Activated CD8-positive, alpha-beta memory T cell treated with anti-CD3 and anti-CD28 coated beads for 1 hour (primary cell): Measurements from ENCODE around the gene ZNF653.

Experiments used
- DNase-seq, 2 donors: peaks; one replicate each; pipeline ENCODE4 v3.0.0-alpha.2; 2020; ENCODE audit warnings: low read depth in 1 of 2; ENCODE audit errors: extremely low read depth in 1 of 2

ZNF653 gene

DNA sequence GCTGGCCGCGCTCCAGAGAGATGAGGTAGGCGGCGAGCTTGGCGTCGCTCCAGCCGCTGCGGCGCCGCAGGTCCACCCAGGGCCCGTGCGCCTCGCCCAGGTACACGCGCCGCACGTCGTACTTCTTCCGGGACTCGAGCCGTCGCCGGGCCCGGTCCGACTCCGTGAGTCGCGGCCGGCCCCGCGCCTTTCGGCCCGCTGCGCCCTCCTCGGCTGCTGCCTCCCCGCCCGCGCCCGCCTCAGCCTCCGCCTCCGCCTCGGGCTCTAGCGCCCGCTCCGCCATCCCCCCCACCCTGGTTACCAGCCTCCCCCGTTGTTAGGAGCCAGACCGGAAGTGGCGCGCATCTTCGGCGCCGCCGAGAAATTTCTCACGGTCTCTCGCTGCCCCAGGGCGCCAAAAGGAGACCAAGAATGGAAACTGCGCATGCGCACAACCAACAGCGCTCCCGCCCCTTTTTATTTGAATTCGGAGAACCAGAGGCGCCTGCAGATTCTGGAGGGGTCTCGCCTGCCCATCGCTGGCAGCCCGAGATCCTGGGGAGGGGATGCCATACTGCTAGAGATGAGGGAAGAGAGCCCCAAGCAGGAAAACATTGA is at the start of gene ZNF653:
ZNF653 (minus strand) TSS at position 336 of the 597 bp plus-strand sequence; CDS start at position 283, 53 bp downstream.
- peak; percentile 88 to 91 for DNase-seq

DNA sequence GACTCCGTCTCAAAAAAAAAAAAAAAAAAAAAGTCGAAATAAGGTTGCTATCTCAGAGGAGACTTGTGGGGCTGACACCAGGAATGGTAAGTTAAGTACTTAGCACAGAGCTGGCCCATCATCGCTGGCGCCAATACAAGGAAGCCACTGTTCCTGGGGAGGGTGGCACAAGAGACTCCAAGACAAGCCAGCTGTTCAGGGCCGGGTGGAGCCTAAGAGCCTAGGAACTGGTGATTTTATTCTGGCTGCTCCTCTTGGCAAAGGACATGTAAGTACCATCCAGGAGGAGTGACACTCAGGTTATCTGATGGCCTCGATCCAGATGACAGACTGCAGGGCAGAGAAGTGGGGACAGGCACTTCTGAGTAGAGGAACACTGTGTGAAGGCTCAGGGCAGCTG is 49.6 kb upstream of the ZNF653 start:
- DNase-seq = no peak

DNA sequence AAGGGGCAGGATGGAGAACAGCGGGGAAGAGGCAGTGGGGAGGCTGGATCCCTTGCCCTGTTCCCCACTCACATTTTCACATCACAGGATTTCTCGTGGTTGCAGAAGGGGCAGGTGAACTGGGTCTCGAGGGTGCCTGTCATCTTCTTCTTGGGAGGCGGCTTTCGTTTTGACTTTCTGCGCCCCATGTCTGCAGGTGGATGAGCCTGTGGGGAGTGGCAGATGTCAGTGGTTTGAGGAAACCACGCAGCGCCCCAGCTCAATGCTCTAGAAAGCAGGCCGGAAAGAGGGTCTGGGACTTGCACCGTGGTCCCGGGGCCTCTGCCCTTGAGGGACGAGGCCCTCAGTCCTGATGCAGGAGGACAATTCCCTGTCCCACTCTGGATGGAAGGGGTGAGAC is 48.5 kb upstream of the ZNF653 start:
- no peak for DNase-seq

- no peak for DNase-seq
Measured at GRCh38 chr19:11552666-11553372, 47.2 kb upstream of the ZNF653 start.

- DNase-seq = no peak
Measured at GRCh38 chr19:11551603-11552235, 46.1 kb upstream of the ZNF653 start.

- DNase-seq = no peak
Measured at GRCh38 chr19:11550265-11550664, 44.6 kb upstream of the ZNF653 start.

- DNase-seq = no peak
Measured at GRCh38 chr19:11549386-11549953, 43.8 kb upstream of the ZNF653 start.

DNA sequence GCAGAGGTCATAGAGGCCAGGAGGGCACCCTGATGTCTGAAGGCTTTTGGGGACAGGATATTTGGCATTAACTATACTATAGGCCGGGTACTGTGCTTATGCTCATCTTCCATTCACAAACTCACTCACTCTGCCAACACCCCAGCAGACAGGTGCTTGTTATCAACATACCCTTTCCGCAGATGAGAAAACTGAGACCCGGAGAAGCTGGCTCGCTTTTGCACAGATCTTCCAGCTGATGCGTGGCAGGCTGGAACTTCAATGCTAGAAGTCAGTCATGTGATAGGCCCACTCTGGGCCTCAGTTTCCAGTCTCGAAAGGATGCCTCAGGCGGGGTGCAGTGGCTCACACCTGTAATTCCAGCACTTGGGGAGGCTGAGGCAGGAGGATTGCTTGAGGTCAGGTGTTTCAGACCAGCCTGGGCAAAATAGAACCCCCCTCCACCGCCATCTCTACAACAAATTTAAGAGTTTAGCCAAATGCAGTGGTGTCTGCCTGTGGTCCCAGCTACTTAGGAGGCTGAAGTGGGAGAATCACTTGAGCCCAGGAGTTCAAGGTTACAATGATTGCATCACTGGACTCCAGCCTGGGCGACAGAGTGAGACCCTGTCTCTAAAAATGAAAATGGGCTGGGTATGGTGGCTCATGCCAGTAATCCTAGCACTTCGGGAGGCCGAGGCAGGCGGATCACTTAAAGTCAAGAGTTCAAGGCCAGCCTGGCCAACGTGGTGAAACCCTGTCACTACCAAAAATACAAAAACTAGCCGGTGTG is 42.5 kb upstream of the ZNF653 start:
- DNase-seq = no peak

- DNase-seq = no peak
Measured at GRCh38 chr19:11541238-11541637, 35.6 kb upstream of the ZNF653 start.

- no peak for DNase-seq
Measured at GRCh38 chr19:11540645-11541044, 35.0 kb upstream of the ZNF653 start.

- no peak for DNase-seq
Measured at GRCh38 chr19:11539495-11540365, 34.1 kb upstream of the ZNF653 start.

DNA sequence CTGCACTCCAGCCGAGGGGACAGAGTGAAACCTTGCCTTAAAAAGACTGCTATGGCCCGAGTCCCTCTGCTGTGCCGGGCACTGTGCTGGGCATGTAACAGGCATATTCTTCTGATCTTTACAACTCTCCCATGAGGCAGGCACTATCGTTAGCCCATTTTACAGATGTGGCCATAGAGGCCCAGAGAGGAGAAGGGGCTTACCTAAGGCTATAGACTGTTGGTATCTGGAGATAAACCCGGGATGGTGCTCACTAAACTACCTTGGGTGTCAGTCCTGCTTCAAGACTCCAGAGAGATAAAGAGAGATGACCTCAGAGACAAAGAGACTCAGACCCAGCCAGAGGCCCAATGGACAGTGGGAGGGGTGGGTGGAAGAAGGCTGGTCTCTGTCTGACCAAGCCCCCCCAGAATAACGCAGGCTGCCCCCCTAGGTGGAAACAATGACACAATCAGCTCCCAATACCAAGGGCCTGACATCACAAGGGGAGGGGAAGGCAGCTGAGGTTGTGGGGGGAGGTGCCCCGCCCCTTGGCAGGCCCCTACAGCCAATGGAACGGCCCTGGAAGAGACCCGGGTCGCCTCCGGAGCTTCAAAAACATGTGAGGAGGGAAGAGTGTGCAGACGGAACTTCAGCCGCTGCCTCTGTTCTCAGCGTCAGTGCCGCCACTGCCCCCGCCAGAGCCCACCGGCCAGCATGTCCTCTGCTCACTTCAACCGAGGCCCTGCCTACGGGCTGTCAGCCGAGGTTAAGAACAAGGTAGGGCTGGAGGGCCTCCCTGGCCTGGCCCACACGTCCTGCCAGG is 32.8 kb upstream of the ZNF653 start, which contains the start of gene CNN1:
CNN1 (plus strand) TSS at position 620 of the 805 bp plus-strand sequence; CDS start at position 697, 77 bp downstream.
- no peak for DNase-seq

DNA sequence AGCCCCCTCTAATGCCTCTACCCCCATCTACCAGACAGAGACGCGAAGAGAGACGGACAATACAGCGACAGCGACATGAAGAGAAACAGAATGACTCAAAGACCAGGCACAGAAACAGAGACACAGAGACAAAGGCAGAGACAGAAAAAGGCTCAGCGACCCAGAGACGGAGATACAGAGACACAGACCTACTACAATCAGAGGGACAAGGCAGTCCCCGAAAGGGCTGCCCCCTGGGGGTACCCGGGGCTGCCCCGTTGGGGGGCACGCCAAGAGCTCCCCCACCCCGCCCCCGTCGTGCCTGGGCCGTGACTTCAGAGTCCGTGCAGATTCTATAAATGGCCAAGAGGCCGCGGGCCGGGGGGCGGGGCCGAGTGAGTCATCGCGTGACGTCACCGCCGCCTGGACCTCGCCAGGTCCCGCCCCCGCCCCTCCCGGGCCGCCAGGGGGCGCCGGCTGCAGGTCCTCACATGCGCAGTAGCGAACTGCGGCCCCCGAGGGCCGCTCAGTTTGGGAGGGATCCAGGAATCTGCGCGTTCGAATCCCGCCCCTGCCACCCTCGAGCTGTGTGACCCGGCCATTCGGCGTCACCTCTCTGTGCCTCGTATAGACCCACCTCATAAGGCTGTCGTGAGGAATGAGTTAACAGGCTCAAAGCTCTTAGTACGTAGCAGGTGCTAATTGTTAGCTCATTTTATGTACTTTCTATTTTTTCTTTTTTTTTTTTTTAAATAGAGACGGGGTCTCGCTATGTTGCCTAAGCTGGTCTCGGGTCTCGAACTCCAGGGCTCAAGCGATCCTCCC is 30.4 kb upstream of the ZNF653 start:
- DNase-seq = peak; percentile 53 to 77

- no peak for DNase-seq
Measured at GRCh38 chr19:11534948-11535347, 29.3 kb upstream of the ZNF653 start.

GRCh38 chr19:11534538-11534937 is 28.9 kb upstream of the ZNF653 start:
- DNase-seq = no peak

DNA sequence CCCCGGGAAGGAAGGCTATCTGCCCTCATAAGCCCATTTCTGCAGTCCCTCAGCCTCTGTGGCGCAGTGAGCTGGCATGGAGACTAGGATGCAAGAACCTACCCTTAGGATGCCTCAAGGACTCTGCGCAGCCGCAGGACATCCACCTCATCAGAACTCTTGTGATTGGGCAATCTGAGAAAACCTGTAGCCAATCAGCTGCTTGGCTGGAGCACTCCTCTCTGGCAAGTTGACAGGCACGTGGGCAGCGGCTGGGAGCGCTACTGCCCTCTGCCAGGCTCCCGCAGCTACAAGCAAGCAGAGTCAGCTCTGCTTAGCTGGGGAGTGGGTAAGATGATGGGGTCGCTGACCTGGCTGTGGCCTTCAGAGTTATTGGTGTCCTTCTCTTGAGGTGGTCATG is 24.8 kb upstream of the ZNF653 start:
- DNase-seq = no peak

GRCh38 chr19:11528551-11529341 is 23.1 kb upstream of the ZNF653 start, which contains the start of gene ECSIT:
ECSIT (minus strand) TSS chr19:11529134; CDS start chr19:11519170, 9,964 bp downstream.
- peak; percentile 78 to 79 for DNase-seq
